GM11168 (cell line): ENCODE data around the gene RNASE2.
"Not testable (repeated sequence)": the region's sequence is repeated elsewhere in the genome, so short reads cannot be mapped to it uniquely, and the experiment has no call there.

Experiments
- in situ Hi-C: fragments of 300-500 bp; cut with MboI; formaldehyde crosslinking; loops from one replicate; pipeline ENCODE4 v1.12.0; 2022; ENCODE audit warnings: low sequenced_read_pairs; ENCODE audit not compliant: unreplicated experiment

RNASE2 gene

DNA sequence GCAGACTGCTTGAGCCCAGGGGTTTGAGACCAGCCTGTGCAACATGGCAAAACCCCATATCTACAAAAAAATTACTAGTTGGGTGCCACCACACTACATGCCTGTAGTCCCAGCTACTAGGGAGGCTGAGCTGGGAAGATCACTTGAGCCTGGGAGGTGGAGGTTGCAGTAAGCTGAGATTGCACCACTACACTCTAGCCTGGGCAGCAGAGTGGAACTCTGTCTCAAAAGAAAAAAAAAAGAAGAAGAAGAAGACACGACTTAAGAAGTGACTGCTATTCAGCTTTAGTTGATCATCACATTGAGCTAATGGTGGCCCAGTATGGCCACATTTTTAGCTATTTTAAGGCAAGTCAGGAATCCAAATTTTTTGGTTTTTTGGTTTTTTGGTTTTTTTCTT, 25.6 kb downstream of the RNASE2 start:
- in situ Hi-C loops, result no loop called here

DNA sequence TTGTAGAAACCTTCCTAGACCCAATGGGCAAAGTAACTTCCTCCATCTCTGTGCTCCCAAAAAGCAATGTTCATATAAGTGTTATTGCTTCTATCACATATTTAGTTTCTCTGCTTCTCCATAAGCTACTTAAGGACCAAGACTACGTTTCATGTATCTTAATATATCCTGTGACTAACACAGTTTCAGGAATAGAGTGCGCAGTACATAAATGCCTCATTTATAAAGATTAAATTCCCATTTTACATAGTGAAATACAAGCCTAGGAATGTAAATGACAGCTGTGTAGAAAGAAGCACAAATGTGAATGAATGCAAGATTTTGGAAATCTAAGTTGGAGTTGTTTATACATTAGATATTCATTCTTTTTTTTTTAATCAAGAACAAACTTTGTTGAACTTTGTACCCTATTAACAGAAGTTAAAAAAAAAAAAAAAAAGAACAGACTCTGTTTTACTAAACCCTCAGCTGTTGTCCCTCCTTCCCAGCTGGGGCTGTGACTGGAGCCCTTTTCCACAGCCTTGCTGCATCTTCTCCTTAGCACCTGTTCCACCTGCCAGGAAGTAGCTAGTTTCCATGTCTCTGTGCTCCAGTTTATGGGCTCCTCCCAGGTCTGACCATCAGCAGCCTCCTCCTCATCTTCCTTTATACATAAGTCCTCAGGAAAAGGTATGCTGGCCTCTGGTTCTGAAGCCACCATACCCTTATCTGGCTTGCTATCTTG, 27.5 kb downstream of the RNASE2 start:
- in situ Hi-C loops, result no loop called here

DNA sequence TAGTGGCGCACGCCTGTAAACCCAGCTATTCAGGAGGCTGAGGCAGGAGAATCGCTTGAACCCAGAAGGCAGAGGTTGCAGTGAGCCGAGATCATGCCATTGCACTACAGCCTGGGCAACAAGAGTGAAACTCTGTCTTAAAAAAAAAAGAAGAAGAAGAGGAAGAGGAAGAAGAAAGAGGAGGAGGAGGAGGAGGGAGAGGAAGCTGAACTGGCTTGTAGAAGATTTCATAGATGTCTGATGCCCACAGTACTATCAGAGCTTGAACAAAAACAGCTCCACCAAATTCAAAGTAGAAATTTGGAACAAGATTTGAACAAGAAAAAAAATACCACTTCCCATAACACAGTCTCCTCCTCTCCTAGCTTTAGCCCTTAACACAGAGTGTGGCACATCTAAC, 30.4 kb downstream of the RNASE2 start:
- in situ Hi-C loops, result not testable (repeated sequence)

DNA sequence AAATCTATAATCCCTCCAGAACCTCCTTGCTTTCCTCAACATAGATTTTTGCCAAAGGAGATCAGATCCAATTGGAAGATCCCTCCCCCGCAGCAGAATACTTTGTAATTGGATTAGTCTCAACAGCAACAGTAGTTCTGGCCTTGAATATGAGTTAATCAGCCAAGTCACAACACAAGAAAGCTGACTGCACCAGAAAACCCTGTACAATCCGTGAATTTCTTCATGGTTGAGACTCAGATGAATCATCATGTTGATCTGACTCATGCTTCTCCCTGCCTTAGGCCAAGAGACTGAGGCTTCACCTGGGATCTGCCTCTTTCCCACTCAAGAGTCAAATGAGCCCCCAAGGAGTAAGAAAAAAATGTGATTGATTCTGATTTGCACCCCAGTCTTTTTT, 31.5 kb downstream of the RNASE2 start:
- in situ Hi-C loops, result no loop called here

DNA sequence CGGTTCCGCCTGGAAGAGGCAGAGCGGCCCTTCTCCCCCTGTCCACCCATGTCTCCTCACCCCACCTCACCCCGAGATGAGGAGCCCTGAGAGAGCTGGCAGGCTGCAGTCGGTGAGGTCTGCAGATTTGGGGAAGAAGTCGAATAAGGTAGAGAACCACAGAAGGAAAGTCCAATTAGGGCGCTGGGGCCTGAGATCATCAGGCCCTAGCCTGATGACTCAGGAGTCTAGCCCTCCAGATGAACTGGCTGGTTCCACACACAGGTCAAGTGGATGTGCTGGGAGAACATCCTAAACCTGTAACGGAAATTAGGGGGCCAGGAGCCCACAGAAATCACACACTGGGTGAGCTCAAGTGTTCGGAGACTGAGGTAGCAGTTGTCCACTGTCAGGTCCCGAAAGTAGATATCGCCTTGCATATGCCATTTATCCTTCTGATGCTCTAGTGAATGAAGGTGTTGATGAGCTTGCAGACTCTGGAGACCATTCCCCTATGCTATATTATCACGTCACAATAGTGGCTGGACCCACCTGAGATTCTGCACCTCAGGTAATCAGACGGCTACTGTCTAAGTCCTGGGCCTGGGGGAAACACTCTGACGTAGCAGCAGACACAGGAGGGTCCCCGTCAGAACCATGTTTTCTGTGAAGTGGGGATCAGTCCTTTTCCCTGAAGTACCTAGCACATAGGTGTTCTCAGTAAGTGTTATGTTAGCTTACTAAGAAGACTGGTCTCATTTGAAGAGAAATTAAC, 33.6 kb downstream of the RNASE2 start:
- in situ Hi-C loops, result no loop called here

DNA sequence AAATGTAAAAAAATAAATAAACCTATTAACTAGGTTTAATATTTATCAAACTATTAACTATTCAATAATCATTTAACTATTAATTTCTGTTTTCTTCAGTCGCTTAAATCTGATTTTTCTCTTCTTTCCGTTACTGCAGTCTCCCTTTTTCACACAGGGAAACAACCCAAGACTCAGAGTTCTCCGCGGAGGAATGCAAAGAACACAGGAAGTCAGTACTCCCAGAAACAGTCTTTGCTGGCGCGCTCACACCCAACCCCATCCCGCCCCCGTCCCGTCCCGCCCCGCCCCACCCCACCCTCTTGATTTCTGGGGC, 34.1 kb downstream of the RNASE2 start:
- in situ Hi-C loops, result no loop called here

DNA sequence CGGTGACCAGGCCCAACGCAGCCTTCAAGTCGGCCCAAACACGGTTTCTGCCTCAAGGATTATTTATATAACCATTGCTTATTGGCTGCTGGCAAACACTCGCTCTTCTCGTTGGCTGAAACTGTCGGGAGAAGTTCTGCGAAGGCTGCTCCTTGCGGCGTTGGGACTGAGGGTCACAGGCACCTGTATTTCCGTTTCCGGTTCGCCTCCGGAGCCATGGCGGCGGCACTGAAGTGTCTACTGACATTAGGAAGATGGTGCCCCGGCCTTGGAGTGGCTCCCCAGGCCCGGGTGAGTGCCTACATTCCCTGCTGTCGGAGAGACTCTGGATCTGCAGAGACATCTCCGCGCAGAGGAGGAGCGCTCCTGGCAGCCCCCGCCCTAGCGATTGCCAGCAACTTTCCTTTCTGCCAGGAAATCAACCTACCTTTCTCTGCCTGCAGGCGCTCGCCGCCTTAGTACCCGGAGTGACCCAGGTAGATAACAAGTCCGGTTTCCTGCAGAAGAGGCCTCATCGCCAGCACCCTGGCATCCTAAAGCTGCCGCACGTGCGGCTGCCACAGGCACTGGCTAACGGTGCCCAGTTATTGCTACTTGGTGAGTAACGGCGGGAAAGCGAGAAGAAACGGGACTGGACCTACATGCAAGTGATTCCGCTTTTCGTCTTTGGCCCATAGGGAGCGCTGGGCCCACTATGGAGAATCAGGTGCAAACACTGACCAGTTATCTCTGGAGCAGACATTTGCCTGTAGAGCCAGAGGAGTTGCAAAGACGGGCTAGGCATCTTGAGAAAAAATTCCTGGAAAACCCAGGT, 34.7 kb downstream of the RNASE2 start, which contains the start of gene METTL17:
Gene METTL17, plus strand, starts transcription at position 194 of the 814 bp plus-strand sequence. Its CDS starts 23 bp downstream, at position 217.
- in situ Hi-C loops, result loop anchor here (10.0 kb wide), 1 partner anchor 555 kb away; no protein-coding TSS in a partner anchor

DNA sequence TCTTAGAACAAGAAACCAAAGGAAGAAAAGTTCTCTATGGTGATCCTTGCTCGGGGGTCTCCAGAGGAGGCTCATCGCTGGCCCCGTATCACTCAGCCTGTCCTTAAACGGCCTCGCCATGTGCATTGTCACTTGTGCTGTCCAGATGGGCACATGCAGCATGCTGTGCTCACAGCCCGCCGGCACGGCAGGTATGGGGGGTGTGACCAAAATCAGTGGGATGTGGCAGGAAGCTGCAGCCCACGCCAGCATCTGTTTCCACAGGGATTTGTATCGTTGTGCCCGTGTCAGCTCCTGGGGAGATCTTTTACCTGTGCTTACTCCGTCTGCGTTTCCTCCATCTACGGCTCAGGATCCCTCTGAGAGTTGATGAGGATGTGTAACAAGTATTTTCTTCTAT, 41.2 kb downstream of the RNASE2 start:
- in situ Hi-C loops, result loop anchor here (10.0 kb wide), 1 partner anchor 548 kb away; no protein-coding TSS in a partner anchor

DNA sequence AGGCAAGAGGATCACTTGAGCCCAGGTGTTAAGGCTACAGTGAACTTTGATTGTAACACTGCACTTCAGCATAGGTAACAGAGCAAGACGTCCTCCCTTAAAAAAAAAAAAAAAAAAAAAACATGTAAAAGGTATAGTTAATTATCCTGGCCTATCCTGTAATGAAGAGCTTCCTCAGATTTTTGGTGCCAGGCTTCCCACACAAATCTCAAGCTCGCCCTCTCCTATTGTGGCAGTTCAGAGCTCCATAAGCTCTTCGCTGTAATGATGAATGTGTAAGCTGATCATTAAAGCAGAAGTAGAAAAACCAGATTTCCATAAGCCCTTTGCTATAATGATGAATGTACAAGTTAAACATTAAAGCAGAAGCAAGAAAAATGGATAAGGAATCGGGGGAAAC, 41.8 kb downstream of the RNASE2 start:
- in situ Hi-C loops, result loop anchor here (10.0 kb wide), 1 partner anchor 548 kb away; no protein-coding TSS in a partner anchor

DNA sequence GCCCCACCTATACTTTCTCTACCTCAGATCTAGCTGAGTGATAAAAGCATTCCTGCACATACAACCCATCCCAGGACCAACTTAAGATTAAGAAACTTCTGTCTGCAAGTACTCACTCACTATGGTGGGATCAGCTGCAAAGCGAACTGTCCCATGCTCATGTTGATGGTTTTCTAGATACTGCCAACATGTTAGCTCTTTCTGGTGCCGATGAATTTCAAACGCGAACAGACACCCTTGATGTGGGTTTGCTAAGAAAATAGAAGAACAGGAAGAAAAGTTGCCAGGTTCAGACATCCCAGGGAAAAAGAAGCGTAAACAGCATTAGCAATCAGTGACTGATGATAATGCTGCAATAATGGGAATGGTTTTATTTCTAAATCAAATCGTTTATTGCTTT, 42.3 kb downstream of the RNASE2 start:
- in situ Hi-C loops, result loop anchor here (10.0 kb wide), 1 partner anchor 547 kb away; no protein-coding TSS in a partner anchor

DNA sequence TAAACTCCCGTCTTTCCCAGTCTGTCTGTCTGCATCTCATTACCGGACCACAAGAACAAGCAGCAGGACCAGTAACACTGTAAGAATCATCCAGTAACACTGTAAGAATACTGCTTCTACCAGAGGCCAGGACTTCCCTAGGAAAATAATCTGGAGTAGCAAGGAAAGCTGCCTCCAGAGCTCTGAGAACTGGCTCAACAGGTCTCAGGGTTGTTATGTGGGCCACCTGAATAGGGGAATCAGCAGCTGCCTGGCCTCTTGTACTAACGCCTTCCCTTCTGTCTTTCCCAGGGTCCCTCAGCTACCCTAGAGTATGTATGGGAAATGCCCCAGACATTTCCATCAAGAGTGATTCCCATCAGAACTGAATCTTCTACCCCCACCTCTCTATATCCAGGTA, 42.9 kb downstream of the RNASE2 start:
- in situ Hi-C loops, result loop anchor here (10.0 kb wide), 1 partner anchor 547 kb away; no protein-coding TSS in a partner anchor

DNA sequence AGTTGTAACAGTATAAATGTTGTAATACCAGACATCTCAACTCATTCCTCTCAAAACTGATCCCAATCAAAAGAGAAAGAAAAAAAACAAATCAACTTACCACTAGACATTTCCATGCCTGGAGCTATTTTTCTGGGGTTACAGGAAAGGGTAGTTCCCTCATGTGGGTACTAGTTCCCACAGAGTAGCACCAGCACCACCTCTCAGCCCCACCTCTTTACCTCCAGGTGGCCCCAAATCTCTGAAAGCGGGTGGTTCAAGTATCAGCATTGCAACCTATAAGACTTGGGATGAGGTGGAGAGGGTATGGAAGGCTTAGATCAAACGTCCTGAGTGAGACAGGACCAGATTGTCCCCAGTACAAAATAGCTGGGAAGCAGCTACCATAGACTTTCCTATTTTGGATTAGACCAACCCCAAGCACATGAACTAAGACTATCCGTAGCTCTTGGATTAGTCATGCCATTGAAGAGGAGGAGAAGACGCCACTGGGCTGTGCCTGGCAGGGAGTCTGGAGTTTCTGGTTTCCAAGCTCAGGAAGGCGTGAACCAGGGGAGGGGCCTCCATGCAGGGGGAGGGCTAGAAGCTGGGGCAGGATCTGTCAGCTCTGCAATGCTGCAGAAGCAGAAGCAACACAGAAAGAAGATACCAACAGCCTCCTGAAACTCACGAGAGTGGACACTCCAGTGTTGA, 43.5 kb downstream of the RNASE2 start, which contains the start of gene SLC39A2:
Gene SLC39A2, plus strand, starts transcription at position 620 of the 693 bp plus-strand sequence. CDS start 154 bp downstream, outside the sequence.
- in situ Hi-C loops, result loop anchor here (10.0 kb wide), 1 partner anchor 546 kb away; no protein-coding TSS in a partner anchor

DNA sequence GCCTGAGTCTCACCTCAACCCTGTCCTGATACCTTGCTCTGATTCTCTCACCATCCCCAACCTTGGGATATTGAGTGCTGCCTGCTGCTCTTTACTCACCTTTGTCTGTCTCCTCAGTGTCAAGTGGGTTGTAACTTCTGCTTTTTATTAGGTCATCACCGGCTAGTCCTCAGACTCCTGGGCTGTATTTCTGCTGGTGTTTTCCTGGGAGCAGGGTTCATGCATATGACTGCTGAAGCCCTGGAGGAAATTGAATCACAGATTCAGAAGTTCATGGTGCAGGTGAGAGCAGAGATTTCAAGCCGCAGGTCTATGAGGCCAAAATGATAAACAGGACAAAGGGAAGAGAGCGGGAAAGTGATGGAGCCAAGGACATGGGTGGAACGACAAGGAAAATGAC, 44.3 kb downstream of the RNASE2 start:
- in situ Hi-C loops, result loop anchor here (10.0 kb wide), 1 partner anchor 545 kb away; no protein-coding TSS in a partner anchor

DNA sequence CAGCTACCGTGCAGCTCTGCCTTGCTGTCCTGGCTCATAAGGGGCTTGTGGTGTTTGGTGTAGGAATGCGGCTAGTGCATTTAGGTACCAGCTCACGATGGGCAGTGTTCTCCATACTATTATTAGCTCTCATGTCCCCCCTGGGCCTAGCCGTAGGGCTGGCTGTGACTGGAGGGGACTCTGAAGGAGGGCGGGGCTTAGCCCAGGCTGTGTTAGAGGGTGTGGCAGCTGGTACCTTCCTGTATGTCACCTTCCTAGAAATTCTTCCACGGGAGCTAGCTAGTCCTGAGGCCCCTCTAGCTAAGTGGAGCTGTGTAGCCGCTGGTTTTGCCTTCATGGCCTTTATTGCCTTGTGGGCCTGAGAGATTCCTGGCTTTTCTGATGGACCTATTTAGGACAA, 45.9 kb downstream of the RNASE2 start:
- in situ Hi-C loops, result no loop called here

DNA sequence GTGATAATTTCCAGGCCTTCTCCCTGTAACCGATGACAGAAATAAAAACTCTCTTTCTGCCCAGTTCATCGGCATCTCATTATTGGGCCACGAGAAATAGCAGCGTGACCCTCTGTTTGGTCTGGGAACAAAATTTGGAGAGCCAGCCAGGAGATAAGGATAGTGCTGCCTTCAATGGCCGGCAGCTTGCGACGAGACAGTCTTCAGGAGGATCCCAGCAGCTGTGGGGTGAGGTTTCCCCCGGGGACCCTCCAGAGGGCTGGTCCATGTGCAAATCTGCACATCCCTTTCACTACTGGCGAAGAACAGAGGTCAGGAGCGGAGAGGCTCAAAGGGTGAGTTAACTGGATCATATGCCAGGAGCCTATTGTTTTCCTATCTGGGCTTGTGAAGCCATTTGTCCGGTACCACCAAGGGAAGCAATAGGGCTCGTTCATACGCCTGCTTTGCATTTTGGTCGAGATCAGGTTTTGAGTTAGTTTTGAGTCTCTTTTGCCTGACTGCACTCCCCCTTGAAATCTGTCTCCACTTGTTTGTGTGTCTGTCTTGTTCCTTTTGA, 48.6 kb downstream of the RNASE2 start:
- in situ Hi-C loops, result no loop called here
